Liver (tissue), 9 donors: ENCODE measurements around the gene TFDP2. TPM values are rescaled to one million over a fixed set of nuclear protein-coding genes. Genes with fewer than 3 reads are reported as not detected.

Experiments
- DNase-seq: peaks from one replicate; pipeline ENCODE4 v3.0.0-alpha.2; 2017; ENCODE audit warnings: low spot score
- H3K27ac ChIP-seq, 2 donors: one replicate each; pipeline ENCODE4 v1.7.0; 2013; ENCODE audit warnings: inconsistent platforms in 2 of 2, low read length in 2 of 2, control low read depth in 1 of 2, low read depth in 1 of 2, mild to moderate bottlenecking in 1 of 2
- H3K27me3 ChIP-seq, 4 donors: one replicate each; pipeline versions ENCODE4 v1.6.1 to v1.7.0; 2013; ENCODE audit warnings: low read length in 3 of 4, inconsistent platforms in 1 of 4, mild to moderate bottlenecking in 1 of 4, moderate library complexity in 1 of 4; ENCODE audit not compliant: control insufficient read depth in 4 of 4, insufficient read depth in 4 of 4
- H3K36me3 ChIP-seq, 4 donors: one replicate each; pipeline versions ENCODE4 v1.6.1 to v1.7.0; 2013; ENCODE audit warnings: low read length in 3 of 4, mild to moderate bottlenecking in 3 of 4, low read depth in 1 of 4, moderate library complexity in 1 of 4; ENCODE audit not compliant: control insufficient read depth in 4 of 4, insufficient read depth in 3 of 4
- H3K4me1 ChIP-seq, 4 donors: one replicate each; pipeline versions ENCODE4 v1.6.1 to v1.7.0; 2013; ENCODE audit warnings: low read length in 3 of 4, mild to moderate bottlenecking in 3 of 4, moderate library complexity in 1 of 4; ENCODE audit not compliant: control insufficient read depth in 4 of 4, insufficient read depth in 4 of 4
- H3K4me3 ChIP-seq, 3 donors: one replicate each; pipeline versions ENCODE4 v1.6.1 to v1.7.0; 2013; ENCODE audit warnings: low read length in 3 of 3, control low read depth in 1 of 3, low read depth in 1 of 3, mild to moderate bottlenecking in 1 of 3
- H3K9ac ChIP-seq, 2 donors: one replicate each; pipeline ENCODE4 v1.7.0; 2013; ENCODE audit warnings: low read length in 2 of 2, mild to moderate bottlenecking in 2 of 2, moderate library complexity in 2 of 2, control low read depth in 1 of 2, low read depth in 1 of 2
- H3K9me3 ChIP-seq, 4 donors: one replicate each; pipeline versions ENCODE4 v1.6.1 to v1.7.0; 2013; ENCODE audit warnings: low read length in 3 of 4; ENCODE audit not compliant: control insufficient read depth in 4 of 4
- EGR1 ChIP-seq, 2 donors: IDR thresholded peaks; 2 replicates each; pipeline ENCODE4 v1.6.1; 2016 to 2018; ENCODE audit warnings: antibody characterized with exemption in 2 of 2, low read depth in 2 of 2
- FOXA1 ChIP-seq: IDR thresholded peaks from 2 replicates; pipeline ENCODE4 v1.6.1; 2016; ENCODE audit warnings: antibody characterized with exemption
- FOXA2 ChIP-seq: IDR thresholded peaks from 2 replicates; pipeline ENCODE4 v1.6.1; 2016; ENCODE audit warnings: antibody characterized with exemption
- GABPA ChIP-seq, 2 donors: IDR thresholded peaks in 1 of 2; conservative IDR thresholded peaks in 1 of 2; 2 replicates each; pipeline ENCODE4 v1.6.1; 2016; ENCODE audit warnings: antibody characterized with exemption in 2 of 2, mild to moderate bottlenecking in 1 of 2, moderate library complexity in 1 of 2
- HNF4A ChIP-seq, 2 donors: conservative IDR thresholded peaks; 2 replicates each; pipeline ENCODE4 v1.6.1; 2016; ENCODE audit warnings: antibody characterized with exemption in 2 of 2, mild to moderate bottlenecking in 2 of 2
- HNF4G ChIP-seq: IDR thresholded peaks from 2 replicates; pipeline ENCODE4 v1.6.1; 2016; ENCODE audit warnings: antibody characterized with exemption
- JUND ChIP-seq, 2 donors: IDR thresholded peaks; 2 replicates each; pipeline ENCODE4 v1.6.1; 2016; ENCODE audit warnings: antibody characterized with exemption in 2 of 2
- NR2F2 ChIP-seq: IDR thresholded peaks from 2 replicates; pipeline ENCODE4 v1.6.1; 2016; ENCODE audit warnings: antibody characterized with exemption
- RAD21 ChIP-seq, 2 donors: IDR thresholded peaks; 2 replicates each; pipeline ENCODE4 v1.6.1; 2016; ENCODE audit warnings: antibody characterized with exemption in 2 of 2, mild to moderate bottlenecking in 2 of 2
- RXRA ChIP-seq, 2 donors: IDR thresholded peaks; 2 replicates each; pipeline ENCODE4 v1.6.1; 2017 to 2018; ENCODE audit warnings: antibody characterized with exemption in 2 of 2, mild to moderate bottlenecking in 1 of 2
- SP1 ChIP-seq: IDR thresholded peaks from 2 replicates; pipeline ENCODE4 v1.6.1; 2018; ENCODE audit warnings: antibody characterized with exemption, mild to moderate bottlenecking
- TAF1 ChIP-seq: conservative IDR thresholded peaks from 2 replicates; pipeline ENCODE4 v1.6.1; 2016; ENCODE audit warnings: antibody characterized with exemption, mild to moderate bottlenecking
- YY1 ChIP-seq: IDR thresholded peaks from 2 replicates; pipeline ENCODE4 v1.6.1; 2016; ENCODE audit warnings: antibody characterized with exemption, mild to moderate bottlenecking
- WGBS: extraction: QIAGEN DNeasy Blood & Tissue Kit; methylation state at CpG from one replicate; pipeline ENCODE4 v1.1.7; 2013; 5-methylcytosine and 5-hydroxymethylcytosine counted together
- polyA plus RNA-seq, 2 donors: library from polyadenylated mRNA; stranded (reverse) in 1 of 2; unstranded in 1 of 2; fragments of 200-250 nt in 1 of 2; fragments of >200 nt in 1 of 2; fragmentation: Nextera tagmentation in 1 of 2; extraction: Ambion mirVana in 1 of 2; gene quantifications; one replicate each; pipeline versions ENCODE4 v1.2.1 to v1.2.3, GENCODE V29; 2013 to 2015
- total RNA-seq, 2 donors: library from RNA; depleted of rRNA; stranded (reverse); fragments of >200 nt; gene quantifications; one replicate each; pipeline ENCODE4 v1.2.3, GENCODE V29; 2014
- TF ChIP-seq, protein P1 (sequence below): IDR thresholded peaks from 2 replicates; pipeline ENCODE4 v1.6.1; 2016; ENCODE audit warnings: antibody characterized with exemption
- TF ChIP-seq, protein P2 (sequence below): IDR thresholded peaks from 2 replicates; pipeline ENCODE4 v1.6.1; 2016; ENCODE audit warnings: antibody characterized with exemption, mild to moderate bottlenecking
- TF ChIP-seq, protein P3 (sequence below): IDR thresholded peaks from 2 replicates; pipeline ENCODE4 v1.6.1; 2016; ENCODE audit warnings: antibody characterized with exemption
- TF ChIP-seq, protein P4 (sequence below): IDR thresholded peaks from 2 replicates; pipeline ENCODE4 v1.6.1; 2016; ENCODE audit warnings: antibody characterized with exemption
- TF ChIP-seq, protein P5 (sequence below): fragments of 150-350 bp; IDR thresholded peaks from 2 replicates; pipeline ENCODE4 v1.5.1; 2017; ENCODE audit warnings: improper control_type of control experiment, low read depth, low read length; ENCODE audit not compliant: missing input control
- donor health status: healthy.
- donor health status: healthy.
- donor health status: healthy.
- donor health status: healthy.
- donor health status: healthy.

Gene TFDP2
- total and polyA plus RNA-seq, 4 donors = 8.0 to 52.0 (median 29.7) TPM

DNA sequence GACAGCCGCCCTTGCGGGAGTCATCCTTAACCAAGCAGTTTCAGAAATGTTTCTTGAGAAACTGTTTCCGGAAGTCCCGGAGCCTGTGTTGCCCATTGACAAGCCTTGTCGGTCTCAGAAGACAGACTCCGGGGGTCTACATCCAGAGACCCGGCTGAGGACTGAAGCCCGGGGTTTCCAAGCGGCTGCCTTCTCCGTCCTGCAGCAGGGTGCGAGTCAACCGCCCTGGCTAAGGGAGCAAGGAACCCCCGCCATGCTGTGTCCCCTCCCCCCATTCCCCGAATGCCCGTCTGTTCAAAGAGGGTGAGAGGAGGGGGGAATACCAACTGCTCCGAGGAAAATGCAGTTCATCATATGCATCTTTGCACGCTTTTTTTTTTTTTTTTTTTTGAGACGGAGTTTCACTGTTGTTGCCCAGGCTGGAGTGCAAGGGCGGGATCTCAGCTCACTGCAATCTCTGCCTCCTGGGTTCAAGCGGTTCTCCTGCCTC lies 211.3 kb downstream of the TFDP2 start:
- WGBS = 91% methylated on average over 20 of the region's 20 CpGs
- H3K9me3 ChIP-seq = no peaks in the 10 kb centered on the region
- no peak overlapping the region for H3K27ac ChIP-seq
- H3K9ac ChIP-seq = no peak overlapping the region
- no peaks in the 10 kb centered on the region for H3K27me3 ChIP-seq
- no peak for DNase-seq
- H3K36me3 ChIP-seq = no peaks in the 10 kb centered on the region
- H3K4me1 ChIP-seq = no peaks in the 10 kb centered on the region
- H3K4me3 ChIP-seq = no peak overlapping the region
- no peak for TF ChIP-seq SP1
- TF ChIP-seq NR2F2 = no peak
- TF ChIP-seq, protein P1, sequence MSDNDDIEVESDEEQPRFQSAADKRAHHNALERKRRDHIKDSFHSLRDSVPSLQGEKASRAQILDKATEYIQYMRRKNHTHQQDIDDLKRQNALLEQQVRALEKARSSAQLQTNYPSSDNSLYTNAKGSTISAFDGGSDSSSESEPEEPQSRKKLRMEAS = no peak
- TF ChIP-seq, protein P2, sequence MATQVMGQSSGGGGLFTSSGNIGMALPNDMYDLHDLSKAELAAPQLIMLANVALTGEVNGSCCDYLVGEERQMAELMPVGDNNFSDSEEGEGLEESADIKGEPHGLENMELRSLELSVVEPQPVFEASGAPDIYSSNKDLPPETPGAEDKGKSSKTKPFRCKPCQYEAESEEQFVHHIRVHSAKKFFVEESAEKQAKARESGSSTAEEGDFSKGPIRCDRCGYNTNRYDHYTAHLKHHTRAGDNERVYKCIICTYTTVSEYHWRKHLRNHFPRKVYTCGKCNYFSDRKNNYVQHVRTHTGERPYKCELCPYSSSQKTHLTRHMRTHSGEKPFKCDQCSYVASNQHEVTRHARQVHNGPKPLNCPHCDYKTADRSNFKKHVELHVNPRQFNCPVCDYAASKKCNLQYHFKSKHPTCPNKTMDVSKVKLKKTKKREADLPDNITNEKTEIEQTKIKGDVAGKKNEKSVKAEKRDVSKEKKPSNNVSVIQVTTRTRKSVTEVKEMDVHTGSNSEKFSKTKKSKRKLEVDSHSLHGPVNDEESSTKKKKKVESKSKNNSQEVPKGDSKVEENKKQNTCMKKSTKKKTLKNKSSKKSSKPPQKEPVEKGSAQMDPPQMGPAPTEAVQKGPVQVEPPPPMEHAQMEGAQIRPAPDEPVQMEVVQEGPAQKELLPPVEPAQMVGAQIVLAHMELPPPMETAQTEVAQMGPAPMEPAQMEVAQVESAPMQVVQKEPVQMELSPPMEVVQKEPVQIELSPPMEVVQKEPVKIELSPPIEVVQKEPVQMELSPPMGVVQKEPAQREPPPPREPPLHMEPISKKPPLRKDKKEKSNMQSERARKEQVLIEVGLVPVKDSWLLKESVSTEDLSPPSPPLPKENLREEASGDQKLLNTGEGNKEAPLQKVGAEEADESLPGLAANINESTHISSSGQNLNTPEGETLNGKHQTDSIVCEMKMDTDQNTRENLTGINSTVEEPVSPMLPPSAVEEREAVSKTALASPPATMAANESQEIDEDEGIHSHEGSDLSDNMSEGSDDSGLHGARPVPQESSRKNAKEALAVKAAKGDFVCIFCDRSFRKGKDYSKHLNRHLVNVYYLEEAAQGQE = no peak
- no peak for TF ChIP-seq JUND (IDR thresholded peaks at IDR 0.05)
- TF ChIP-seq, protein P3, sequence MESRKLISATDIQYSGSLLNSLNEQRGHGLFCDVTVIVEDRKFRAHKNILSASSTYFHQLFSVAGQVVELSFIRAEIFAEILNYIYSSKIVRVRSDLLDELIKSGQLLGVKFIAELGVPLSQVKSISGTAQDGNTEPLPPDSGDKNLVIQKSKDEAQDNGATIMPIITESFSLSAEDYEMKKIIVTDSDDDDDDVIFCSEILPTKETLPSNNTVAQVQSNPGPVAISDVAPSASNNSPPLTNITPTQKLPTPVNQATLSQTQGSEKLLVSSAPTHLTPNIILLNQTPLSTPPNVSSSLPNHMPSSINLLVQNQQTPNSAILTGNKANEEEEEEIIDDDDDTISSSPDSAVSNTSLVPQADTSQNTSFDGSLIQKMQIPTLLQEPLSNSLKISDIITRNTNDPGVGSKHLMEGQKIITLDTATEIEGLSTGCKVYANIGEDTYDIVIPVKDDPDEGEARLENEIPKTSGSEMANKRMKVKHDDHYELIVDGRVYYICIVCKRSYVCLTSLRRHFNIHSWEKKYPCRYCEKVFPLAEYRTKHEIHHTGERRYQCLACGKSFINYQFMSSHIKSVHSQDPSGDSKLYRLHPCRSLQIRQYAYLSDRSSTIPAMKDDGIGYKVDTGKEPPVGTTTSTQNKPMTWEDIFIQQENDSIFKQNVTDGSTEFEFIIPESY = no peak
- TF ChIP-seq, protein P4, sequence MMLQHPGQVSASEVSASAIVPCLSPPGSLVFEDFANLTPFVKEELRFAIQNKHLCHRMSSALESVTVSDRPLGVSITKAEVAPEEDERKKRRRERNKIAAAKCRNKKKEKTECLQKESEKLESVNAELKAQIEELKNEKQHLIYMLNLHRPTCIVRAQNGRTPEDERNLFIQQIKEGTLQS = no peak
- no peak for TF ChIP-seq EGR1 (IDR thresholded peaks at IDR 0.05; ENCODE audit: low read depth in 2 of 2)
- TF ChIP-seq, protein P5, sequence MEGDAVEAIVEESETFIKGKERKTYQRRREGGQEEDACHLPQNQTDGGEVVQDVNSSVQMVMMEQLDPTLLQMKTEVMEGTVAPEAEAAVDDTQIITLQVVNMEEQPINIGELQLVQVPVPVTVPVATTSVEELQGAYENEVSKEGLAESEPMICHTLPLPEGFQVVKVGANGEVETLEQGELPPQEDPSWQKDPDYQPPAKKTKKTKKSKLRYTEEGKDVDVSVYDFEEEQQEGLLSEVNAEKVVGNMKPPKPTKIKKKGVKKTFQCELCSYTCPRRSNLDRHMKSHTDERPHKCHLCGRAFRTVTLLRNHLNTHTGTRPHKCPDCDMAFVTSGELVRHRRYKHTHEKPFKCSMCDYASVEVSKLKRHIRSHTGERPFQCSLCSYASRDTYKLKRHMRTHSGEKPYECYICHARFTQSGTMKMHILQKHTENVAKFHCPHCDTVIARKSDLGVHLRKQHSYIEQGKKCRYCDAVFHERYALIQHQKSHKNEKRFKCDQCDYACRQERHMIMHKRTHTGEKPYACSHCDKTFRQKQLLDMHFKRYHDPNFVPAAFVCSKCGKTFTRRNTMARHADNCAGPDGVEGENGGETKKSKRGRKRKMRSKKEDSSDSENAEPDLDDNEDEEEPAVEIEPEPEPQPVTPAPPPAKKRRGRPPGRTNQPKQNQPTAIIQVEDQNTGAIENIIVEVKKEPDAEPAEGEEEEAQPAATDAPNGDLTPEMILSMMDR = no peak

DNA sequence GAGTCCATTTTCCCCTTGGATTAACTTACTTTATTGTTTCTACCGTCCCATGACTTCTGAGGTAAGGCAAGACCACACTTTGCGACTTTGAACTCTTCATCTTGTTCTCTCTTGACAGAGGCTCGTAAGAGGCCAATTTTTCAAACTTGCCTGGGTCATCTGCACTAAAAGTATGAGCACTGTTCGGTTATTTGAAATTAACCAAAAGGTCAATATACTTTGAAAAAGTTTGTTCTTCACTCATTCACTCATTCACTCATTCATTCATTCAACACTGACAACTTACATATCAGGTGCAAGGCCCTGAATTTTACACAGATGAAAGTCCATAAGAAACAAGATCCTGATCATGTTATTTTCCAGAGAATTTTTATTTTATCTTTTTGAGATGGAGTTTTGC lies 215.0 kb downstream of the TFDP2 start:
- H3K27me3 ChIP-seq = no peaks in the 10 kb centered on the region
- H3K9ac ChIP-seq = no peak overlapping the region
- H3K4me3 ChIP-seq = no peak overlapping the region
- no peaks in the 10 kb centered on the region for H3K4me1 ChIP-seq
- DNase-seq = no peak
- WGBS = 93% methylated on average over 4 of the region's 4 CpGs
- H3K27ac ChIP-seq = no peak overlapping the region
- H3K36me3 ChIP-seq = peaks cover 0 to 2% (median 0%) of the 10 kb centered on the region in 4 donors
- H3K9me3 ChIP-seq = no peaks in the 10 kb centered on the region
- TF ChIP-seq, protein P2 = no peak
- TF ChIP-seq YY1 (no peak), FOXA1 (no peak), SP1 (no peak), RXRA (IDR thresholded peaks at IDR 0.05) (no peak), HNF4G (no peak), TAF1 (no peak), HNF4A (conservative IDR thresholded peaks at IDR 0.05) (no peak), FOXA2 (no peak), RAD21 (IDR thresholded peaks at IDR 0.05) (no peak), NR2F2 (no peak), GABPA (IDR thresholded peaks at IDR 0.05 in 1 of 2, conservative IDR thresholded peaks at IDR 0.05 in 1 of 2) (no peak)
- TF ChIP-seq, protein P1 = no peak
- TF ChIP-seq, protein P3 = no peak
